ENCODE measurements around the gene CPA4. TPM values are rescaled to one million over a fixed set of nuclear protein-coding genes. Genes with fewer than 3 reads are reported as not detected.

Gene CPA4
- total RNA-seq, 1 donor = 28.2 TPM

DNA sequence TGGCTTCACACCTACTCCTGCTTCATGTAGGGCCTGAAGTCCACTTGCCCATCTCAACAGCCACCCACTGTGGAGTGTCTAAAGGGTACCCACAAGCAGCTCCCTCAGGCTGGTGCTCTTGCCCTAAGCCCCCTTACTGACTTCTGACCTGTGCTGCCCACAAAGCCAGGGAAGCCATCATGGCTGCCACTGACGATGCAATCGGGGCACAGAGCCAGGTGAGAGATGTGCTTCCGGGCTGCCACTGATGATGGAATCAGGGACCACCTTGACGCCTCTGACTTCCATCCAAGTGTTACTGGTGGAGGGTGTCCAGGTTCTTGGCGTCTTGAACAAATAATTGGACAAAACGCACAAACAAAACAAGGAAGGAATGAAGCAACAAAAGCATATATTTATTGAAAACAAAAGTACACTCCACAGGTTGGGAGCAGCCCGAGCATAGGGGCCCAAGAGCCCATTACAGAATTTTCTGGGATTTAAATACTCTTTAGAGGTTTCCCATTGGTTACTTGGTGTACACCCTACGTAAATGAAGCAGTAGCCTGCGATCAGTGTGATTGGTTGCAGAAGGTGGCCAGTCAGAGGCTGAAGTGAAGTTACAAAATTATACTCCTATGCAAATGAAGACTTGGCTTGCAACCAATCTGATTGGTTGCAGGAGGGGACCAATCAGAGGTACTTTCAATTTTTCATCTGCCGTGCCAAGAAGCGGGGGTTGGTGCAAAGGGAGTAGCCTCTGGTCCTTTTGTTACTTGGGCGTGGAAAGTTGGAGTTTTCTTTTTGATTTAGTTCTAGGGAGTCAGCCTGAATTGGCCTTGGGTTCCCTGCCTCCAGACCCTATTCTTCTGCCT lies 21.8 kb upstream of the CPA4 start:
- H3K4me1 ChIP-seq (ENCODE audit: insufficient read depth, low read length) = peaks cover 16% of the 10 kb centered on the region
- H3K27me3 ChIP-seq (ENCODE audit: insufficient read depth, low read length) = peaks cover 3% of the 10 kb centered on the region
- no peak overlapping the region for H3K4me2 ChIP-seq (ENCODE audit: insufficient read depth, low read length)
- no peaks in the 10 kb centered on the region for H4K20me1 ChIP-seq (ENCODE audit: insufficient read depth, low read length)
- H3K4me3 ChIP-seq (ENCODE audit: insufficient read depth, low read length) = no peak overlapping the region
- no peaks in the 10 kb centered on the region for H3K36me3 ChIP-seq (ENCODE audit: insufficient read depth, low read length)
- no peaks in the 10 kb centered on the region for H3K79me2 ChIP-seq (ENCODE audit: insufficient read depth, low read length)
- no peak overlapping the region for H3K27ac ChIP-seq (ENCODE audit: low read depth, low read length)
- no peaks in the 10 kb centered on the region for H3K9me3 ChIP-seq (ENCODE audit: low read depth, low read length)
- no peak overlapping the region for H2AFZ ChIP-seq (ENCODE audit: low read length)
- TF ChIP-seq, protein P1, sequence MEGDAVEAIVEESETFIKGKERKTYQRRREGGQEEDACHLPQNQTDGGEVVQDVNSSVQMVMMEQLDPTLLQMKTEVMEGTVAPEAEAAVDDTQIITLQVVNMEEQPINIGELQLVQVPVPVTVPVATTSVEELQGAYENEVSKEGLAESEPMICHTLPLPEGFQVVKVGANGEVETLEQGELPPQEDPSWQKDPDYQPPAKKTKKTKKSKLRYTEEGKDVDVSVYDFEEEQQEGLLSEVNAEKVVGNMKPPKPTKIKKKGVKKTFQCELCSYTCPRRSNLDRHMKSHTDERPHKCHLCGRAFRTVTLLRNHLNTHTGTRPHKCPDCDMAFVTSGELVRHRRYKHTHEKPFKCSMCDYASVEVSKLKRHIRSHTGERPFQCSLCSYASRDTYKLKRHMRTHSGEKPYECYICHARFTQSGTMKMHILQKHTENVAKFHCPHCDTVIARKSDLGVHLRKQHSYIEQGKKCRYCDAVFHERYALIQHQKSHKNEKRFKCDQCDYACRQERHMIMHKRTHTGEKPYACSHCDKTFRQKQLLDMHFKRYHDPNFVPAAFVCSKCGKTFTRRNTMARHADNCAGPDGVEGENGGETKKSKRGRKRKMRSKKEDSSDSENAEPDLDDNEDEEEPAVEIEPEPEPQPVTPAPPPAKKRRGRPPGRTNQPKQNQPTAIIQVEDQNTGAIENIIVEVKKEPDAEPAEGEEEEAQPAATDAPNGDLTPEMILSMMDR (IDR thresholded peaks at IDR 0.05; ENCODE audit: extremely low read depth, low read depth, low read length) = no peak
- no peak for DNase-seq (ENCODE audit: insufficient read length, low spot score, missing footprints)

DNA sequence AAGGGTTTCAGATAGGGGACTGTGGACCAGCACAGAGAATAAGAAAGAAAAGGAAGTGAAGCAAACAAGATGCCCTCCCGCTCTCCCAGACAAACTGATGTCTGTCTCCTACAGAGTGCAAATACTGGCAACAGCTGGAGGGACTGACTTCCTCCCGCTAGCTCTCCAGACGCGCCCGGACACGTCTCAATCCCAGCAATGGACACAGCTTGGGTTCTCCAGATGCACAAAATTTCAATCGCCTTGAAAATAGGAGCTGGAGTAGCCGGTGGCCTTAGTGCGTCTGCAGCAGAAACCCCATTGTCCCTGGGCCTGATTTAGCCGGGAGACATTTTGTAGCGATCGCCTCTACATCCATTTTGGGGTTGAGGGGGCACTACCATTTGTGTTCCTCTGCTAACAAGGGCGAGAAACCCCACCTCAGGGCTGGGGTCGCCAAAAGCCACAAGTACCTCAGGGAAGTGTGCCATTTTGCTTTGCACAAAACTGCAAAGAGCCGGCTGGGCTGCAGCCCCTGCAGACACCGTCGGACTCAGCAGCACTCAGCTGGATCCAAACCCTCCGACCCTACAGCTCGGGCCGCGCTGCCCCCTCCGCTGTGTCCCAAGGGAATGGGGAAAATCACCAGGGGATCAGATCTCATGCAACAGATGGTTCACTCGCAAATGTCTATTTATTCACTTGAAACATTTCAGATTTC lies 20.4 kb upstream of the CPA4 start:
- Histone ChIP-seq H3K9me3 (ENCODE audit: low read depth, low read length) (no peaks in the 10 kb centered on the region), H3K4me3 (ENCODE audit: insufficient read depth, low read length) (peak overlapping the region; percentile 63), H4K20me1 (ENCODE audit: insufficient read depth, low read length) (no peaks in the 10 kb centered on the region), H3K27me3 (ENCODE audit: insufficient read depth, low read length) (peaks cover 3% of the 10 kb centered on the region), H3K4me2 (ENCODE audit: insufficient read depth, low read length) (peak overlapping the region; percentile 81), H2AFZ (ENCODE audit: low read length) (peak overlapping the region; percentile 88), H3K4me1 (ENCODE audit: insufficient read depth, low read length) (peaks cover 29% of the 10 kb centered on the region), H3K27ac (ENCODE audit: low read depth, low read length) (peak overlapping the region; percentile 25), H3K36me3 (ENCODE audit: insufficient read depth, low read length) (no peaks in the 10 kb centered on the region), H3K79me2 (ENCODE audit: insufficient read depth, low read length) (no peaks in the 10 kb centered on the region)
- no peak for DNase-seq (ENCODE audit: insufficient read length, low spot score, missing footprints)
- TF ChIP-seq, protein P1 (IDR thresholded peaks at IDR 0.05; ENCODE audit: extremely low read depth, low read depth, low read length) = no peak

DNA sequence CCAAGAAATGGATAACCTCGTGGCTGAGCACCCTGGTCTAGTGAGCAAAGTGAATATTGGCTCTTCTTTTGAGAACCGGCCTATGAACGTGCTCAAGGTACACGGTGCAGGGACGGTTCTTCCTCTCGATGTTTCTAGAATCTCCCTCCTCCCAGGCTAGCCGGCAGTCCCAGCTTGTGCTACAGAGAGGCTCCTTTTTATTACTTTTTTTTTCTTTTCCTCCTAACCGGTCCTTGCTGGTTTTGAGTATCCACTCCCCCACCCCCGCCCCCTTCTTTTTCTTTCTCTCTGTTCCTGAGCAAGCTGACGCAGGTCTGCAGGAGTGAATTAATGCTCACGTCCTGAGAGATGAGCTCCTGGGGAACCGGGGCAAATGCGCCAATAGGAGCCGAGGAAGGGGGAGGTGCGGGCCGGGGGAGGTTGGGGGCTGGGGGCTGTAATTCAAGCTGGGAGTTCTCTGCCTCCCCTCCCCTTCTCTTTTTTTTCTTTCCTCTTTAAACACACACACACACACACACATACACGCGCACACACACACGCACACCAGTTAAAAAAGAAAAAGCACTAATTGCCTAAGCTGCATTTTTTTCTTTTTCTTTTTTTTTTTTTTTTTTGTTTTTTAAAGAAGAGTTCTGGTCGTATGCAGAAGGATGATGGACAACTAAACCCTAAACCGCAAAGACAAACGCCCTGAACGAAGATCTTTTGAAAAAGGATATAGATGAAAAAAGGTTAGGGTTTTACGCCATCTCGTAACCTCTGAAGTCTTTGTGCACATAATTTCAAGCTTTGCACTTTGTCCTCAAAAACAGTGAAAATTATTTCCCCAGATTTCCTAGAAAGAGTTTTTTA lies 19.7 kb upstream of the CPA4 start:
- TF ChIP-seq, protein P1 (IDR thresholded peaks at IDR 0.05; ENCODE audit: extremely low read depth, low read depth, low read length) = no peak
- Histone ChIP-seq H3K4me3 (ENCODE audit: insufficient read depth, low read length) (peak overlapping the region; percentile 63), H4K20me1 (ENCODE audit: insufficient read depth, low read length) (no peaks in the 10 kb centered on the region)

More for the DNA sequence above, 19.7 kb upstream of the CPA4 start:
- peaks cover 3% of the 10 kb centered on the region for H3K27me3 ChIP-seq (ENCODE audit: insufficient read depth, low read length)
- H3K4me1 ChIP-seq (ENCODE audit: insufficient read depth, low read length) = peaks cover 37% of the 10 kb centered on the region
- H2AFZ ChIP-seq (ENCODE audit: low read length) = peak overlapping the region; percentile 88
- no peaks in the 10 kb centered on the region for H3K9me3 ChIP-seq (ENCODE audit: low read depth, low read length)
- peak overlapping the region; percentile 81 for H3K4me2 ChIP-seq (ENCODE audit: insufficient read depth, low read length)
- H3K27ac ChIP-seq (ENCODE audit: low read depth, low read length) = peak overlapping the region; percentile 25
- H3K79me2 ChIP-seq (ENCODE audit: insufficient read depth, low read length) = no peaks in the 10 kb centered on the region
- no peaks in the 10 kb centered on the region for H3K36me3 ChIP-seq (ENCODE audit: insufficient read depth, low read length)
- DNase-seq (ENCODE audit: insufficient read length, low spot score, missing footprints) = peak; percentile 73
